ENCODE results near the gene CNDP1. TPM values are rescaled to one million over a fixed set of nuclear protein-coding genes. Genes with fewer than 3 reads are reported as not detected.

The CNDP1 gene
- polyA plus RNA-seq, 3 donors, result not detected

DNA sequence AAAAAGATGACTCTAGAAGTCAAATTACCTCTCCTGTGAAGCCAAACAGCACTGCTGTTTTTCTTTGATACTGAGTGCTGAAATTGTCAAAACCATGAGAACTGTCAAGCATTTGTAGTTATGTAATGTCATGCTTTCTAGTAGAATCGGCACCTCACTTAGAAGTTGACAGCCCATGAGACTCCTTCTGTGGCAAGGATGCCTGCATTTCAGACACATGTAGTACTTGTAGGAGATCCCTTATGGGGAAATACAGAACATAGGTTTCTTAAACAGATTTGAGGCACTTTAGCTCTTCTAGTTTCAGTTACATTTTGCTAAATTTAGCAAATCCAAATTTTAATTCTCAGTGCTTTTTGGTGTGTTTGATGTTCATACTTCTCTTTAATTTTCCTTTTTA lies 79.1 kb downstream of the CNDP1 start:
- no CpG with 5 or more reads among the region's 1 CpG for WGBS (ENCODE audit: insufficient coverage)

DNA sequence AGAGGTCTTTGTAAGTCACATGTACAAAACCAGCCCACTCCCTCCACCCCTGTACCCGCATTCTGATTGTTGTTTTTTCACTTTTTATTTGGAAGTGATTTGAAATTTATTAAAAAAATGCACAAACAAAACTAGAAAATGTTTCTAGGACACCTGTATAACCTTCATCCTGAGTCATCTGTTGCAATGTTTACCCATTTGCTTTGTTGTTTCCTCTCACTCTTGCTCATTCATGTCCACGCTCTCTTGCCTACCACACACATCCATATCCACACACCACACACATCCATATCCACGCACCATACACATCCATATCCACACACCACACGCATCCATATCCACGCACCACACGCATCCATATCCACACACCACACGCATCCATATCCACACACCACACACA lies 82.2 kb downstream of the CNDP1 start:
- WGBS (ENCODE audit: insufficient coverage), result 51% methylated on average over 6 of the region's 7 CpGs
- Mint-ChIP-seq H3K36me3 (no peaks in the 10 kb centered on the region), H3K4me1 (peaks cover 18% of the 10 kb centered on the region), H3K27me3 (ENCODE audit: low read depth in 3 of 3) (no peaks in the 10 kb centered on the region), H3K4me3 (no peak overlapping the region), H3K9me3 (peaks cover 0 to 4% (median 0%) of the 10 kb centered on the region in 7 donors), H3K27ac (no peak overlapping the region)
- Histone ChIP-seq H3K4me2 (replicated peaks; ENCODE audit: extremely low read depth, low read length, poor library complexity, severe bottlenecking) (no peak overlapping the region), H3K36me3 (replicated peaks in 1 of 2; ENCODE audit: control insufficient read depth in 1 of 2, insufficient read depth in 2 of 2, low read length in 2 of 2) (no peaks in the 10 kb centered on the region), H3K79me2 (ENCODE audit: insufficient read depth, low read length) (peaks cover 46% of the 10 kb centered on the region), H4K20me1 (ENCODE audit: insufficient read depth, low read length) (peaks cover 43% of the 10 kb centered on the region), H3K4me3 (replicated peaks in 1 of 3; ENCODE audit: low read depth in 2 of 3, low read length in 3 of 3) (no peak overlapping the region), H3K4me1 (ENCODE audit: control insufficient read depth in 1 of 2, insufficient read depth in 2 of 2, low read length in 2 of 2) (peaks cover 7 to 11% of the 10 kb centered on the region in 2 donors), H3K9ac (ENCODE audit: insufficient read depth, low read length, poor library complexity, severe bottlenecking) (no peak overlapping the region), H3K27me3 (ENCODE audit: control insufficient read depth in 2 of 2, insufficient read depth in 2 of 2, low read length in 2 of 2) (no peaks in the 10 kb centered on the region), H3K27ac (ENCODE audit: low read depth in 1 of 2, low read length in 2 of 2) (no peak overlapping the region), H2AFZ (ENCODE audit: insufficient read depth, low read depth, low read length, poor library complexity, severe bottlenecking) (no peak overlapping the region), H3K9me3 (replicated peaks in 1 of 2; ENCODE audit: control insufficient read depth in 1 of 2, insufficient read depth in 1 of 2, low read length in 2 of 2) (no peaks in the 10 kb centered on the region)
- no peak for DNase-seq
- TF ChIP-seq, protein P1, sequence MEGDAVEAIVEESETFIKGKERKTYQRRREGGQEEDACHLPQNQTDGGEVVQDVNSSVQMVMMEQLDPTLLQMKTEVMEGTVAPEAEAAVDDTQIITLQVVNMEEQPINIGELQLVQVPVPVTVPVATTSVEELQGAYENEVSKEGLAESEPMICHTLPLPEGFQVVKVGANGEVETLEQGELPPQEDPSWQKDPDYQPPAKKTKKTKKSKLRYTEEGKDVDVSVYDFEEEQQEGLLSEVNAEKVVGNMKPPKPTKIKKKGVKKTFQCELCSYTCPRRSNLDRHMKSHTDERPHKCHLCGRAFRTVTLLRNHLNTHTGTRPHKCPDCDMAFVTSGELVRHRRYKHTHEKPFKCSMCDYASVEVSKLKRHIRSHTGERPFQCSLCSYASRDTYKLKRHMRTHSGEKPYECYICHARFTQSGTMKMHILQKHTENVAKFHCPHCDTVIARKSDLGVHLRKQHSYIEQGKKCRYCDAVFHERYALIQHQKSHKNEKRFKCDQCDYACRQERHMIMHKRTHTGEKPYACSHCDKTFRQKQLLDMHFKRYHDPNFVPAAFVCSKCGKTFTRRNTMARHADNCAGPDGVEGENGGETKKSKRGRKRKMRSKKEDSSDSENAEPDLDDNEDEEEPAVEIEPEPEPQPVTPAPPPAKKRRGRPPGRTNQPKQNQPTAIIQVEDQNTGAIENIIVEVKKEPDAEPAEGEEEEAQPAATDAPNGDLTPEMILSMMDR (IDR thresholded peaks at IDR 0.05), result no peak
- intact Hi-C loops (cut with micrococcal nuclease), result no loop called here

More for the DNA sequence above, 79.1 kb downstream of the CNDP1 start:
- Histone ChIP-seq H3K9me3 (replicated peaks in 1 of 2; ENCODE audit: control insufficient read depth in 1 of 2, insufficient read depth in 1 of 2, low read length in 2 of 2) (no peaks in the 10 kb centered on the region), H3K4me1 (ENCODE audit: control insufficient read depth in 1 of 2, insufficient read depth in 2 of 2, low read length in 2 of 2) (peaks cover 7 to 8% of the 10 kb centered on the region in 2 donors), H3K9ac (ENCODE audit: insufficient read depth, low read length, poor library complexity, severe bottlenecking) (no peak overlapping the region), H4K20me1 (ENCODE audit: insufficient read depth, low read length) (peaks cover 51% of the 10 kb centered on the region), H3K4me3 (replicated peaks in 1 of 3; ENCODE audit: low read depth in 2 of 3, low read length in 3 of 3) (no peak overlapping the region), H3K4me2 (replicated peaks; ENCODE audit: extremely low read depth, low read length, poor library complexity, severe bottlenecking) (no peak overlapping the region), H3K36me3 (replicated peaks in 1 of 2; ENCODE audit: control insufficient read depth in 1 of 2, insufficient read depth in 2 of 2, low read length in 2 of 2) (no peaks in the 10 kb centered on the region), H3K27ac (ENCODE audit: low read depth in 1 of 2, low read length in 2 of 2) (no peak overlapping the region), H3K79me2 (ENCODE audit: insufficient read depth, low read length) (peaks cover 41% of the 10 kb centered on the region), H3K27me3 (ENCODE audit: control insufficient read depth in 2 of 2, insufficient read depth in 2 of 2, low read length in 2 of 2) (no peaks in the 10 kb centered on the region), H2AFZ (ENCODE audit: insufficient read depth, low read depth, low read length, poor library complexity, severe bottlenecking) (no peak overlapping the region)
- no peaks in the 10 kb centered on the region for H3K27me3 Mint-ChIP-seq (ENCODE audit: low read depth in 3 of 3)
- no peak for DNase-seq
- TF ChIP-seq, protein P1 (IDR thresholded peaks at IDR 0.05), result no peak
- no peak overlapping the region for H3K27ac Mint-ChIP-seq
- H3K4me3 Mint-ChIP-seq, result no peak overlapping the region
- peaks cover 39% of the 10 kb centered on the region for H3K4me1 Mint-ChIP-seq
- intact Hi-C loops (cut with micrococcal nuclease), result no loop called here
- peaks cover 0 to 4% (median 0%) of the 10 kb centered on the region in 7 donors for H3K9me3 Mint-ChIP-seq
- peaks cover 0 to 2% of the 10 kb centered on the region in 2 donors for H3K36me3 Mint-ChIP-seq
